Measurements from ENCODE around the gene ITGAD. TPM values are rescaled to one million over a fixed set of nuclear protein-coding genes. Genes with fewer than 3 reads are reported as not detected.
"Not testable (repeated sequence)": the region's sequence is repeated elsewhere in the genome, so short reads cannot be mapped to it uniquely, and the experiment has no call there.

ITGAD gene
- total RNA-seq, 1 experiment from 2014 or later, result not detected

DNA sequence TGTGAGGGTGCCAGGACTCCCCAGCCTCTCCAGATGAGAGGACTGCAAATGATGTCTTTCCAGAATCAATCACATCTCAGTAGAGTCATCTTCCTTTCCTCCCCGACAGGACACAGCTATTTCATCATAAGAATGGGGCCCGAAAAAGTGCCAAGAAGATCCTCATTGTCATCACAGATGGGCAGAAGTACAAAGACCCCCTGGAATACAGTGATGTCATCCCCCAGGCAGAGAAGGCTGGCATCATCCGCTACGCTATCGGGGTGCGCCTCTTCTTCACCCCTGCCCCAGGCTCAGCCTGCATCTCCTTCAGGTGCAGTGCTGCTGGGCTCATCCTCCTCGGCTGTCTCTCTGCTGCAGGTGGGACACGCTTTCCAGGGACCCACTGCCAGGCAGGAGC, 14.3 kb downstream of the ITGAD start:
- DNase-seq, result no peak
- Histone ChIP-seq H3K27ac (no peak overlapping the region), H3K36me3 (no peaks in the 10 kb centered on the region), H3K27me3 (peaks cover 8% of the 10 kb centered on the region; the same call in 1 of the 2 replicates), H3K9me3 (replicated peaks) (no peaks in the 10 kb centered on the region), H3K4me1 (no peaks in the 10 kb centered on the region), H3K4me3 (no peak overlapping the region)

- H3K4me1 ChIP-seq, result no peaks in the 10 kb centered on the region
- DNase-seq, result no peak
- H3K4me3 ChIP-seq, result no peak overlapping the region
Observed at GRCh38 chr16:31409433-31409832, 16.3 kb downstream of the ITGAD start.

DNA sequence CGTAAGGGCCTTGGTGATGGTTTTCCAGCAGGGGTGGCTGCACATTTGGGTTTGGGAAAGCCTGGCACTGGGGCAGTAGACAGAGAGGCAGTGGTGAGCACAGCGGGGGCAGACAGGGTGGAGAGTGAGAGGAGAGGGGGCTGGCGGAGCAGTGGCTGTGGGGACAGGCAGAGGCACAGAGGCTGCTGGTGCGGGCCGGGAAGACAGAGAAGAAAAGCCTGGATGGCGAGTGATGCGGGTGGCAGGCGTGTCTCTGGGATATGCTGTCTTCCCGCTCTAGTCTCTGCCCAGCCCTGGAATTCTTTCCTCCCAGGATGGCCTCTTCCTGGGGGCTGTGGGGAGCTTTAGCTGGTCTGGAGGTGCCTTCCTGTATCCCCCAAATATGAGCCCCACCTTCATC, 16.9 kb downstream of the ITGAD start:
- H3K36me3 ChIP-seq, result no peaks in the 10 kb centered on the region
- H3K27ac ChIP-seq, result no peak overlapping the region
- no peak overlapping the region for H3K4me3 ChIP-seq
- no peaks in the 10 kb centered on the region for H3K9me3 ChIP-seq (replicated peaks)
- H3K4me1 ChIP-seq, result no peaks in the 10 kb centered on the region
- no peak for DNase-seq
- H3K27me3 ChIP-seq, result peaks cover 8% of the 10 kb centered on the region; the same call in 1 of the 2 replicates

More at GRCh38 chr16:31409433-31409832, 16.3 kb downstream of the ITGAD start:
- no peaks in the 10 kb centered on the region for H3K36me3 ChIP-seq
- no peaks in the 10 kb centered on the region for H3K9me3 ChIP-seq (replicated peaks)
- H3K27ac ChIP-seq, result no peak overlapping the region
- H3K27me3 ChIP-seq, result peaks cover 8% of the 10 kb centered on the region; the same call in 1 of the 2 replicates

DNA sequence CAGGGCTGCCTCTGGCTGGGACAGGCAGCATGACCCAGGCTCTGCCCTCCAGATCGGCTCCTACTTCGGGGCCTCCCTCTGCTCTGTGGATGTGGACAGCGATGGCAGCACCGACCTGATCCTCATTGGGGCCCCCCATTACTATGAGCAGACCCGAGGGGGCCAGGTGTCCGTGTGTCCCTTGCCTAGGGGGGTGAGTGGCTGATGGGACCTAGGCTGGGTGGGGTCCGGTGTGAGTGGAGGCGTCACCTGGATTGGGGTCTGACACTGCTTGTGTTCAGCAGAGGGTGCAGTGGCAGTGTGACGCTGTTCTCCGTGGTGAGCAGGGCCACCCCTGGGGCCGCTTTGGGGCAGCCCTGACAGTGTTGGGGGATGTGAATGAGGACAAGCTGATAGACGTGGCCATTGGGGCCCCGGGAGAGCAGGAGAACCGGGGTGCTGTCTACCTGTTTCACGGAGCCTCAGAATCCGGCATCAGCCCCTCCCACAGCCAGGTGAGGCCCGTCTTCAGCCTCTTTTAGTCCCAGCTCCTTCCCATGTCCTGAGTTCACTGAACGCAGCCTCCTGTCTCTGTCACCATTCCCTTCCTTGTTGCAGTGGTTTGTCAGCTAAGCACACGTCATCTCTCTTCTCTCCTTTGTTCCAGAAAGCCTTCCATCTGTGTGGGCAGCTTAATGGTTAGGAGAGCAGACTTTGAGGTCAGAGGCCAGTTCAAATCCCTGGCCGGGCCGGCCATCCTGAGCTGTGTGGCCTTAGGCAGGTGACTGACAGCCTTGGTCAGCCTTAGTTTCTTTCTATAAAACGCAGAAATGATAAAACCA, 18.1 kb downstream of the ITGAD start:
- DNase-seq, result no peak
- Histone ChIP-seq H3K4me3 (no peak overlapping the region), H3K27me3 (peaks cover 8% of the 10 kb centered on the region; the same call in 1 of the 2 replicates), H3K4me1 (no peaks in the 10 kb centered on the region), H3K27ac (no peak overlapping the region), H3K9me3 (replicated peaks) (no peaks in the 10 kb centered on the region), H3K36me3 (no peaks in the 10 kb centered on the region)

- Histone ChIP-seq H3K4me1 (no peaks in the 10 kb centered on the region), H3K4me3 (no peak overlapping the region), H3K36me3 (no peaks in the 10 kb centered on the region), H3K27me3 (peaks cover 8% of the 10 kb centered on the region; the same call in 1 of the 2 replicates), H3K27ac (no peak overlapping the region), H3K9me3 (replicated peaks) (no peaks in the 10 kb centered on the region)
- DNase-seq, result no peak
Observed at GRCh38 chr16:31412750-31413149, 19.6 kb downstream of the ITGAD start.

DNA sequence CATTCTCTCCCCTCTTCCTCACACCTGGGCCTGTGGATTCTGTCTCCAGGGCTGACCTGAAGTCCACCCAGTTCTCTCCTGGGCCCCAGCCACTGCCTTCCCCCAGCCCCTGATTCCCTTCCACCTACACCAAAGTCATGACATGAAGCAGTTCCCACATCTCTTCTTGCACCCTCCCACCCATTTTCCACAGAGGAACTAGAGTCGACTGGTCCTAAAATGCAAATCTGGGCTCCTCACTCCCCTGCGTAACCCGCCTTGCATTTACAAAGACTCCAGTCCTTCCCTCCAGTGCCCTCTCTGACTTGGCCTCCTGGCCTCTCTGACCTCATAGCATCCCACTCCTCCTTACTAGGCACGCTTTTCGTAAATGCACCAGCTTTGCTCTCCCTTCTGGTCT, 20.2 kb downstream of the ITGAD start:
- no peak for DNase-seq
- Histone ChIP-seq H3K4me3 (no peak overlapping the region), H3K36me3 (no peaks in the 10 kb centered on the region), H3K27me3 (peaks cover 7% of the 10 kb centered on the region; the same call in 1 of the 2 replicates), H3K4me1 (no peaks in the 10 kb centered on the region), H3K9me3 (replicated peaks) (no peaks in the 10 kb centered on the region), H3K27ac (no peak overlapping the region)

GRCh38 chr16:31413943-31414342, 20.8 kb downstream of the ITGAD start:
- Histone ChIP-seq H3K27ac (no peak overlapping the region), H3K4me3 (no peak overlapping the region)

DNA sequence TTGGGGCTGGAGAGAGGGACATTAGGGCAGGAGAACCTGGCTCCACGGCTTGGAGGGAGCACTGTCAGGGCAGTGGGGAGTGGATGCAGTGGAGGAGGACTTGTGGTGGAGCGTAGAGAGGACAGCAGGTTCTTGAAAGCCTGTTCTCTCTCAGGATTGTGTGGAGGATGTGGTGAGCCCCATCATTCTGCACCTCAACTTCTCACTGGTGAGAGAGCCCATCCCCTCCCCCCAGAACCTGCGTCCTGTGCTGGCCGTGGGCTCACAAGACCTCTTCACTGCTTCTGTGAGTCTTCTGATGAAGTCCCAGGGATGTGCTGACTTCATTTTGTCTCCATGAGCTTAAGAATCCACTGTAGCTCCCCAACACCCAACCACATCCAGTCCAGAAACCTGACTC, 21.6 kb downstream of the ITGAD start:
- no peaks in the 10 kb centered on the region for H3K4me1 ChIP-seq
- no peak overlapping the region for H3K4me3 ChIP-seq
- no peaks in the 10 kb centered on the region for H3K9me3 ChIP-seq (replicated peaks)
- H3K27me3 ChIP-seq, result peaks cover 6% of the 10 kb centered on the region; the same call in 1 of the 2 replicates
- no peaks in the 10 kb centered on the region for H3K36me3 ChIP-seq
- no peak overlapping the region for H3K27ac ChIP-seq
- no peak for DNase-seq

More at GRCh38 chr16:31413943-31414342, 20.8 kb downstream of the ITGAD start:
- no peak for DNase-seq
- no peaks in the 10 kb centered on the region for H3K4me1 ChIP-seq
- no peaks in the 10 kb centered on the region for H3K36me3 ChIP-seq
- no peaks in the 10 kb centered on the region for H3K9me3 ChIP-seq (replicated peaks)
- peaks cover 6% of the 10 kb centered on the region; the same call in 1 of the 2 replicates for H3K27me3 ChIP-seq

DNA sequence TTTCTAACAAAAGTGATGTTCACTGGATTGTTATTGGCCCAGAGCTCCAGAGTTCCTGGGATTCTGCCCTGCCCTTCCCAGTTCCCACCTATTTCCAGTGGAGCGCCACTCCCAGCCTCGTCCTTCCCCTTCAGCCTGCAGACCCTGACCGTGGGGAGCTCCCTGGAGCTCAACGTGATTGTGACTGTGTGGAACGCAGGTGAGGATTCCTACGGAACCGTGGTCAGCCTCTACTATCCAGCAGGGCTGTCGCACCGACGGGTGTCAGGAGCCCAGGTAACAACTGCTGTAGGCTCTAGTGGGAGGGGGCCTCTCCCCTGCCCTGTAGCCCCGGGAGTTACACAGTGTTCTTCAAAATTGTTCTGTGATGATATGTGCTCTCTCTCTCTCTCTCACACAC, 23.2 kb downstream of the ITGAD start:
- H3K27ac ChIP-seq, result no peak overlapping the region
- no peaks in the 10 kb centered on the region for H3K9me3 ChIP-seq (replicated peaks)
- peaks cover 2% of the 10 kb centered on the region; the same call in 1 of the 2 replicates for H3K27me3 ChIP-seq
- H3K4me1 ChIP-seq, result no peaks in the 10 kb centered on the region
- H3K4me3 ChIP-seq, result no peak overlapping the region
- DNase-seq, result no peak
- H3K36me3 ChIP-seq, result no peaks in the 10 kb centered on the region

DNA sequence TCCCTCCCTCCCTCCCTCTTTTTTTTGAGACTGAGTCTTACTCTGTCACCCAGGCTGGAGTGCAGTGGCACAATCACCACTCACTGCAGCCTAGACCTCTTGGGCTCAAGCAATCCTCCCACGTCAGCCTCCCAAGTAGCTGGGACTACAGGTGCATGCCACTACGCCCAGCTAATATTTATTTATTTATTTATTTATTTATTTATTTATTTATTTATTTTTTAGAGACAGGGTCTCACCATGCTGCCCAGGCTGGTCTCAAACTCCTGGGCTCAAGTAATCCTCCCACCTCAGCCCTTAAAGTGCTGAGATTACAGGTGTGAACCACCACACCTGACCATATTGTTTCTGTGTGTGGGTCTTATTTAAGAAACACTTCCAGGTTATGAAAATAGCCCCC, 23.9 kb downstream of the ITGAD start:
- H3K27ac ChIP-seq; H3K9me3 ChIP-seq (replicated peaks): not testable (repeated sequence)

GRCh38 chr16:31417916-31418315, 24.8 kb downstream of the ITGAD start:
- no peaks in the 10 kb centered on the region for H3K36me3 ChIP-seq

More for the DNA sequence above, 23.9 kb downstream of the ITGAD start:
- H3K4me3 ChIP-seq, H3K27me3 ChIP-seq, DNase-seq, H3K36me3 ChIP-seq, H3K4me1 ChIP-seq: not testable (repeated sequence)

DNA sequence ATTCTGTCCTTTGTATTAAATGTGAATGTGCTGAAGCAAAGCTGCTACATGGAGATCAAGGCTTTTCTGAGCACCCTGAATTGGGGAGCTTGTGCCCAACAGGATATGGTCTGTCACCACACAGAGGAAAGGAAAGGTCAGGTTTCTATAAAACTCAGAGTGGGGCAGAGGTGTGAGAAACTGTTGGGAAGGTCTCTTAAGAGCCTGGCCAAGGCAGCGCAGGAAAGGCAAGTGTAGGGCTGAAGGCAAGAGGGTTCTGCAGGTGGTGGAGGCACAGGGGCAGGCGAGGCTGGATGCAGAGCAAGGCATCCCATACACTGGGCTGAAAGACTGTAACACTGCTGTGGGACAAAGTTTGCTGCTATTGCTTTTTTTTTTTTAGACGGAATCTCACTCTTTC, 26.9 kb downstream of the ITGAD start:
- Histone ChIP-seq H3K4me1 (no peaks in the 10 kb centered on the region), H3K4me3 (no peak overlapping the region), H3K27me3 (no peaks in the 10 kb centered on the region), H3K27ac (no peak overlapping the region), H3K9me3 (replicated peaks) (no peaks in the 10 kb centered on the region), H3K36me3 (no peaks in the 10 kb centered on the region)
- DNase-seq, result no peak

More at GRCh38 chr16:31417916-31418315, 24.8 kb downstream of the ITGAD start:
- no peak overlapping the region for H3K27ac ChIP-seq
- no peaks in the 10 kb centered on the region for H3K27me3 ChIP-seq
- H3K9me3 ChIP-seq (replicated peaks), result no peaks in the 10 kb centered on the region
- H3K4me3 ChIP-seq, result no peak overlapping the region
- no peaks in the 10 kb centered on the region for H3K4me1 ChIP-seq
- no peak for DNase-seq

DNA sequence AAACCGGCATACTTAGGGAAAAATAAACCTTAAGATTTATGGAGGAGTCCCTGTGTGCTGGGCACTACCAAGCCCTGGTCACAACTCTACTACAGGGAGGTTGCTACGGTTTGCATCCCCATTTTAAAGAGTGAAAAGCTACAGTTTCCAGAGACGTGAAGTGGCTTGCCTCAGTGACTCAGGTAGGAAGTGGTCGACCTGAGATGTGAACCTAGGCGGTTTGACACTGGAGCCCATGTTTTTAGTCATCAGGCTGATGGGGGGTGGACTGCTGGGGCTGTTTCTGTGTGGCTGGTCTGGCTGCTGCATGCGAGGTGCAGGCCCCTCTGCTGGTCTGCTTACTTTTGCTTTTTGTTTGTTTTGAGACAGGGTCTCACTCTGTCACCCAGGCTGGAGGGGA, 28.5 kb downstream of the ITGAD start:
- Histone ChIP-seq H3K36me3 (no peaks in the 10 kb centered on the region), H3K4me3 (no peak overlapping the region), H3K9me3 (replicated peaks) (no peaks in the 10 kb centered on the region), H3K4me1 (no peaks in the 10 kb centered on the region), H3K27ac (no peak overlapping the region), H3K27me3 (no peaks in the 10 kb centered on the region)
- no peak for DNase-seq

GRCh38 chr16:31423241-31423640, 30.1 kb downstream of the ITGAD start:
- Histone ChIP-seq H3K4me1 (no peaks in the 10 kb centered on the region), H3K36me3 (no peaks in the 10 kb centered on the region), H3K27ac (no peak overlapping the region), H3K4me3 (no peak overlapping the region), H3K27me3 (no peaks in the 10 kb centered on the region), H3K9me3 (replicated peaks) (no peaks in the 10 kb centered on the region)
- DNase-seq, result no peak

- Histone ChIP-seq H3K27ac (no peak overlapping the region), H3K27me3 (no peaks in the 10 kb centered on the region), H3K4me3 (no peak overlapping the region), H3K36me3 (no peaks in the 10 kb centered on the region), H3K4me1 (no peaks in the 10 kb centered on the region), H3K9me3 (replicated peaks) (no peaks in the 10 kb centered on the region)
- no peak for DNase-seq
Observed at GRCh38 chr16:31423801-31424200, 30.7 kb downstream of the ITGAD start.

Data from SJCRH30 (cell line).